ENCODE measurements around the gene CARM1. TPM values are rescaled to one million over a fixed set of nuclear protein-coding genes. Genes with fewer than 3 reads are reported as not detected.

CARM1 gene
- total and polyA plus RNA-seq, 2 experiments from 2014 or later: 43.3 to 118 TPM

GRCh38 chr19:10913716-10914340 is 42.5 kb downstream of the CARM1 start:
- H3K27ac Mint-ChIP-seq: no peak overlapping the region
- no peak overlapping the region for H3K4me3 Mint-ChIP-seq
- H4K20me1 ChIP-seq (replicated peaks; ENCODE audit: insufficient read depth): no peaks in the 10 kb centered on the region
- H3K79me2 ChIP-seq (replicated peaks; ENCODE audit: insufficient read depth): no peaks in the 10 kb centered on the region
- H3K4me2 ChIP-seq: no peak overlapping the region
- H3K4me3 ChIP-seq: no peak overlapping the region
- no peaks in the 10 kb centered on the region for H3K9me3 Mint-ChIP-seq
- ATAC-seq (no peak), DNase-seq (ENCODE audit: low spot score) (no peak)
- peaks cover 5% of the 10 kb centered on the region for H3K36me3 ChIP-seq (ENCODE audit: insufficient read depth)
- no peak overlapping the region for H3K27ac ChIP-seq (ENCODE audit: low read depth)
- no peaks in the 10 kb centered on the region for H3K9me2 ChIP-seq (ENCODE audit: insufficient read depth)
- H3K36me3 Mint-ChIP-seq (ENCODE audit: low read depth): peaks cover 51% of the 10 kb centered on the region
- TF ChIP-seq CREB1 (CRISPR knock-in tag; IDR thresholded peaks at IDR 0.05; ENCODE audit: low read depth) (no peak), NANOG (IDR thresholded peaks at IDR 0.05; ENCODE audit: borderline replicate concordance) (no peak), ETS1 (IDR thresholded peaks at IDR 0.05) (no peak), ZNF462 (CRISPR knock-in tag; IDR thresholded peaks at IDR 0.05) (no peak), CTCF (conservative IDR thresholded peaks at IDR 0.05; ENCODE audit: low read depth in 2 of 2) (no peak), POLR2AphosphoS5 (IDR thresholded peaks at IDR 0.05; ENCODE audit: low read depth) (no peak), REST (IDR thresholded peaks at IDR 0.05; ENCODE audit: unreplicated experiment) (no peak), EZH2 (IDR thresholded peaks at IDR 0.05; ENCODE audit: low read depth, unreplicated experiment) (no peak), JUNB (IDR thresholded peaks at IDR 0.05; ENCODE audit: unreplicated experiment) (no peak), STAT1 (IDR thresholded peaks at IDR 0.05; ENCODE audit: unreplicated experiment) (no peak), ZNF114 (CRISPR knock-in tag; IDR thresholded peaks at IDR 0.05) (no peak), EZH2phosphoT487 (IDR thresholded peaks at IDR 0.05; ENCODE audit: unreplicated experiment) (no peak), ZNF331 (CRISPR knock-in tag; IDR thresholded peaks at IDR 0.05; ENCODE audit: low read depth) (no peak)
- no peak overlapping the region for H2AFZ ChIP-seq
- no peaks in the 10 kb centered on the region for H3K4me1 Mint-ChIP-seq
- H3F3A ChIP-seq (replicated peaks; ENCODE audit: low read depth): peaks cover 11% of the 10 kb centered on the region; the same call in 1 of the 2 replicates
- no peaks in the 10 kb centered on the region for H3K4me1 ChIP-seq (ENCODE audit: insufficient read depth)
- peaks cover 11% of the 10 kb centered on the region for H3K27me3 Mint-ChIP-seq (ENCODE audit: insufficient read depth, low read depth, poor library complexity)
- H3K27me3 ChIP-seq (ENCODE audit: insufficient read depth): no peaks in the 10 kb centered on the region
